Measurements from ENCODE around the gene GASK1A.

Gene GASK1A

GRCh38 chr3:43015572-43015971 lies 36.5 kb downstream of the GASK1A start:
- H3K27ac Mint-ChIP-seq, result no peak overlapping the region
- no peaks in the 10 kb centered on the region for H3K9me3 Mint-ChIP-seq
- TF ChIP-seq, protein P1, sequence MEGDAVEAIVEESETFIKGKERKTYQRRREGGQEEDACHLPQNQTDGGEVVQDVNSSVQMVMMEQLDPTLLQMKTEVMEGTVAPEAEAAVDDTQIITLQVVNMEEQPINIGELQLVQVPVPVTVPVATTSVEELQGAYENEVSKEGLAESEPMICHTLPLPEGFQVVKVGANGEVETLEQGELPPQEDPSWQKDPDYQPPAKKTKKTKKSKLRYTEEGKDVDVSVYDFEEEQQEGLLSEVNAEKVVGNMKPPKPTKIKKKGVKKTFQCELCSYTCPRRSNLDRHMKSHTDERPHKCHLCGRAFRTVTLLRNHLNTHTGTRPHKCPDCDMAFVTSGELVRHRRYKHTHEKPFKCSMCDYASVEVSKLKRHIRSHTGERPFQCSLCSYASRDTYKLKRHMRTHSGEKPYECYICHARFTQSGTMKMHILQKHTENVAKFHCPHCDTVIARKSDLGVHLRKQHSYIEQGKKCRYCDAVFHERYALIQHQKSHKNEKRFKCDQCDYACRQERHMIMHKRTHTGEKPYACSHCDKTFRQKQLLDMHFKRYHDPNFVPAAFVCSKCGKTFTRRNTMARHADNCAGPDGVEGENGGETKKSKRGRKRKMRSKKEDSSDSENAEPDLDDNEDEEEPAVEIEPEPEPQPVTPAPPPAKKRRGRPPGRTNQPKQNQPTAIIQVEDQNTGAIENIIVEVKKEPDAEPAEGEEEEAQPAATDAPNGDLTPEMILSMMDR (IDR thresholded peaks at IDR 0.05; ENCODE audit: unreplicated experiment in 3 of 3), result no peak
- no peaks in the 10 kb centered on the region for H3K36me3 Mint-ChIP-seq (ENCODE audit: low read depth)
- no peaks in the 10 kb centered on the region for H3K27me3 Mint-ChIP-seq (ENCODE audit: low read depth)
- no peak overlapping the region for H3K4me3 Mint-ChIP-seq
- peaks cover 2% of the 10 kb centered on the region for H3K4me1 Mint-ChIP-seq

- H3K4me1 Mint-ChIP-seq, result no peaks in the 10 kb centered on the region
- no peak overlapping the region for H3K27ac Mint-ChIP-seq
- H3K9me3 Mint-ChIP-seq, result peaks cover 1% of the 10 kb centered on the region
- H3K27me3 Mint-ChIP-seq (ENCODE audit: low read depth), result no peaks in the 10 kb centered on the region
- TF ChIP-seq, protein P1 (IDR thresholded peaks at IDR 0.05; ENCODE audit: unreplicated experiment in 3 of 3), result no peak
- H3K4me3 Mint-ChIP-seq, result no peak overlapping the region
- no peaks in the 10 kb centered on the region for H3K36me3 Mint-ChIP-seq (ENCODE audit: low read depth)
These were observed 37.1 kb downstream of the GASK1A start for GRCh38 chr3:43015991-43016865.

DNA sequence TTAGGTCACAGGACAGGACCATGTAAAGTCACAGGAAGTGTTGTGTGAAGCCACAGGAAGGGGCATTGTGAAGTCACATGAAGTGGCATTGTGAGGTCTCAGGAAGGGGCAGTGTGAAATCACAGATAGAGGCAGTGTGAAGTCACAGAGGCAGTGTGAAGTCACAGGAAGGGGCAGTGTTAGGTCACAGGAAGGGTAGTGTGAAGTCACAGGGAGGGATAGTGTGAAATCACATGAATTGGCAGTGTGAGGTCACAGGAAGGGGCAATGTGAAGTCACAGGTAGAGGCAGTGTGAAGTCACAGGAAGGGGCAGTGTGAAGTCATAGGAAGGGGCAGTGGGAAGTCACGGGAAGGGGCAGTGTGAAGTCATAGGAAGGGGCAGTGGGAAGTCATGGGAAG lies 37.9 kb downstream of the GASK1A start:
- peaks cover 7% of the 10 kb centered on the region for H3K9me3 Mint-ChIP-seq
- H3K27me3 Mint-ChIP-seq (ENCODE audit: low read depth), result no peaks in the 10 kb centered on the region
- H3K36me3 Mint-ChIP-seq (ENCODE audit: low read depth), result no peaks in the 10 kb centered on the region
- no peak overlapping the region for H3K4me3 Mint-ChIP-seq
- H3K4me1 Mint-ChIP-seq, result peaks cover 3% of the 10 kb centered on the region
- H3K27ac Mint-ChIP-seq, result no peak overlapping the region
- TF ChIP-seq, protein P1 (IDR thresholded peaks at IDR 0.05; ENCODE audit: unreplicated experiment in 3 of 3), result no peak

DNA sequence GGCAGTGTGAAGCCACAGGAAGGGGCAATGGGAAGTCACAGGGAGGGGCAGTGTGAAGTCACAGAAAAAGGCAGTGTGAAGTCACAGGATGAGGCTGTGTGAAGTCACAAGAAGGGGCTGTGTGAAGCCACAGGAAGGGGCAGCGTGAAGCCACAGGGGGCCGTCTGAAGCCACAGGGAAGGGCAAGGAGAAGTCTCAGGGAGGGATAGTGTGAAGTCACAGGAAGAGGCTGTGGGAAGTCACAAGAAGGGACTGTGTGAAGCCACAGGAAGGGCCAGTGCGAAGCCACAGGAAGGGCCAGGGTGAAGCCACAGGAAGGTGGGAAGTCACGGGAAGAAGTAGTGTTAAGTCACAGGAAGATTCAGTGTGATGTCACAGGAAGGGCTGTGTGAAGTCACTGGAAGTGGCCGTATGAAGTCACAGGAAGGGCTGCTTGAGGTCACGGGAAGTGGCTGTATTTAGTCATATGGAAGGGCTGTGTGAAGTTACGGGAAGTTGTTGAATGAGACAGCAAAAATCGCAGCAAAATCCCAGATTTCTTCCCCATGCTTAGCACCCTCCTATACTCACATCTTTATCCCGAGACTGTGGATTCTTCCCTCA lies 38.6 kb downstream of the GASK1A start:
- H3K27ac Mint-ChIP-seq, result no peak overlapping the region
- H3K4me3 Mint-ChIP-seq, result no peak overlapping the region
- peaks cover 11% of the 10 kb centered on the region for H3K9me3 Mint-ChIP-seq
- peaks cover 9% of the 10 kb centered on the region for H3K4me1 Mint-ChIP-seq
- TF ChIP-seq, protein P1 (IDR thresholded peaks at IDR 0.05; ENCODE audit: unreplicated experiment in 3 of 3), result no peak
- no peaks in the 10 kb centered on the region for H3K36me3 Mint-ChIP-seq (ENCODE audit: low read depth)
- no peaks in the 10 kb centered on the region for H3K27me3 Mint-ChIP-seq (ENCODE audit: low read depth)

DNA sequence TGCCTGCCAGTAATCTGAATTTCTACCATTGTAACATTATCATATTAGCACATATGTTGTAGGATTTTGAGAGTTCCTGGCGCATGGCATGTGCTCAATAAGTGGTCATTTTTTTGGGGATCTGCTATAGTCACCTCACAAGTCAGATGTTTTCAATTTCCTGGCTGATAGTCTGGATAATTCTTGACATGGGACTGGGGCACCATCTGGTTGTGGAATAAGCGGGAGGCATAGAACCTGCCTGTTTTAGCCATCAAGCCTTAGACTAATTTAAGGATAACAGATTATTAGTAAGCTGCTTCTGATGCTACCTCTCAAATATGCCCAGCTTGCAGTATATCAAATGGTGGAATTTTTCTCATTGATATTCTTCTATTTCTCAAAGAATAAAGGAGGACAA lies 39.1 kb downstream of the GASK1A start:
- Mint-ChIP-seq H3K4me3 (no peak overlapping the region), H3K4me1 (peaks cover 9% of the 10 kb centered on the region), H3K27ac (no peak overlapping the region)

More for the DNA sequence above, 39.1 kb downstream of the GASK1A start:
- no peaks in the 10 kb centered on the region for H3K36me3 Mint-ChIP-seq (ENCODE audit: low read depth)
- no peaks in the 10 kb centered on the region for H3K27me3 Mint-ChIP-seq (ENCODE audit: low read depth)
- TF ChIP-seq, protein P1 (IDR thresholded peaks at IDR 0.05; ENCODE audit: unreplicated experiment in 3 of 3), result no peak
- peaks cover 11% of the 10 kb centered on the region for H3K9me3 Mint-ChIP-seq
